T-helper 1 cell (primary cell): ENCODE measurements around the gene SEZ6.

Experiments used
- DNase-seq, 5 donors: peaks; one replicate each; pipeline ENCODE4 v3.0.0-alpha.2; 2012 to 2020

SEZ6 gene

GRCh38 chr17:29037739-29038084 lies 31.9 kb upstream of the SEZ6 start:
- no peak for DNase-seq

GRCh38 chr17:29036584-29036983 lies 30.8 kb upstream of the SEZ6 start:
- no peak for DNase-seq

GRCh38 chr17:29034510-29034909 lies 28.7 kb upstream of the SEZ6 start:
- no peak for DNase-seq

DNA sequence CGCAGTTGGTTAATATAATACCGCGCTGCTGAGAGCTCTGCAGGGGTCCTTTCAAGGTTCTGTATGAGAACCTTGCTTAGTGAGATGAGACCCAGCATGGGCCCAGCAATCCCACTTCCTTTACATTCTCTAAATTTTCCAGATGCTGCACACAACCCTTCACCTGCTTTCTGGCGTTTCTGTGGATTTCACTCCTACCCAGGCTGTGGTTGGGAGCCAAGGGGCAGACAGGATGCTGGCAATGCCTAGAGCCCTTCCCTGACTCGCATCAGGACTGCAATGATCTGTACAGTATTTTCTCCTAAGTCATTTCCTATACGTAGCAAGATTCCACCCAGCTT lies 27.0 kb upstream of the SEZ6 start:
- no peak for DNase-seq

- DNase-seq, result no peak
These were observed 26.4 kb upstream of the SEZ6 start for GRCh38 chr17:29032013-29032856.

DNA sequence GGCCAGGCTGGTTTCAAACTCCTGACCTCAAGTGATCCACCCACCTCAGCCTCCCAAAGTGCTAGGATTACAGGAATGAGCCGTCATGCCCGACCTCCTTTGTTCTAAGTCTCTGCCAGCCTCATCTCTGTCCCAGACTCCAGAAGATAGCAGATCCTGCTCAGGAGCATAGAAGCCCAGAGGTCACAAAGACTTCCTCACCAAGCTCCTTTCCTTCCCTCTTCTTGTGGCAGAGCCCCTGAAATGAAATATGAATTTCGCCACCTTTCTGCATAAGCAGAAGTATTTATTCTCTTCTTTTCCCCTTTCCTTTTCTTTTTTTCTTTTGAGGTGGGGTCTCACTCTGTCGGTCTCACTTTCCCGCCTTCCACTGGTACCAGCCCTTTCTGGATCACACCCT lies 25.7 kb upstream of the SEZ6 start:
- no peak for DNase-seq

DNA sequence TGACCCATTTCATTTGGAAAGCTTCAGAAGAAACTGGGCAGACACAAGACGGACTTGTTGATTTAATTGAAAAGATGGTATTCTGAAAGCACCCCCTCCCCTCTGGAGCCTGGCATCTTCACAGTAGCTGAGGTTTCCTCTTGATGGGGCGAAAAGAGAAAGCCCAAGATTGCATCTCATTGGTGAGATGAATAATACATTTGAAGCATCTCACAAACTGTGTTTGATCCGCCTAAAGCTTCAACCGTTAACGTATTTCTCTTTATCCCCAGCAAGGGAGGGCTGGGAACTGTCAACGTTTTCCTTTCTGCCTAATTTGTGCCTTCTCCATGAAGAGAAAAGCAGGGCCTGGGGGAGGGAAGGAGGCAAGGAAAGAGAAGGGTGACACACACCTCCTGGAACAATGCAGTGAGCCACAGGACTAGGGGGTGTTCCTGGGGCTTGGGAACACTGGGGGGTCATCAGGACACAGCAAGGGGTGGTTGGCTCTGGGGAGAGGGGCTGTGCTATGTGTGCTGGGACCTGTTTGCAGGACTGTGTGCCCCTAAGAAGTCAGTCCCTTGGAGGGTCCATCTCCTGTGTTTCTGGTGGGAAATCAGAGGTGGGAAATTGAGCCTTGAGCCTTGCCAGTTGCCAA lies 18.6 kb upstream of the SEZ6 start:
- DNase-seq, result no peak

GRCh38 chr17:29022074-29022473 lies 16.2 kb upstream of the SEZ6 start:
- DNase-seq, result no peak

DNA sequence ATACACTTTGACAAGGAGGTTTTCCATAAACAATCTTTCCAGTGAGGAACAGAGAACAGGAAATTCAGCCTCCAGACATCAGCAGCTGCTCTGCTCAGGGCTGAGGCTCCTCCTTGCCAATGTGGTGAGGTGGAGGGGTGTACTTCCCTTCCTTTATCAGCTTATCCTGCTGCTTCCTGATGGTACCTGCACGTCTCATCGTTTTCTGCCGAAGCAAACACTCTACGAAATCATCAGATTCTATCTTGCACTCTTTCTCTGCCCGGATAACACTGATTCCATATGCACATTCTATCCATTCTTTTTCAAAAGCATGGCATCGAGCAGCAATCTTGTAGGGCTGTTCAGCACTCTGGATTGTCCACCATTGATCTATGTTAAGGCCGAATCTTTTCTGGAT lies 15.4 kb upstream of the SEZ6 start:
- no peak for DNase-seq

GRCh38 chr17:29020576-29020975 lies 14.7 kb upstream of the SEZ6 start:
- DNase-seq, result no peak

DNA sequence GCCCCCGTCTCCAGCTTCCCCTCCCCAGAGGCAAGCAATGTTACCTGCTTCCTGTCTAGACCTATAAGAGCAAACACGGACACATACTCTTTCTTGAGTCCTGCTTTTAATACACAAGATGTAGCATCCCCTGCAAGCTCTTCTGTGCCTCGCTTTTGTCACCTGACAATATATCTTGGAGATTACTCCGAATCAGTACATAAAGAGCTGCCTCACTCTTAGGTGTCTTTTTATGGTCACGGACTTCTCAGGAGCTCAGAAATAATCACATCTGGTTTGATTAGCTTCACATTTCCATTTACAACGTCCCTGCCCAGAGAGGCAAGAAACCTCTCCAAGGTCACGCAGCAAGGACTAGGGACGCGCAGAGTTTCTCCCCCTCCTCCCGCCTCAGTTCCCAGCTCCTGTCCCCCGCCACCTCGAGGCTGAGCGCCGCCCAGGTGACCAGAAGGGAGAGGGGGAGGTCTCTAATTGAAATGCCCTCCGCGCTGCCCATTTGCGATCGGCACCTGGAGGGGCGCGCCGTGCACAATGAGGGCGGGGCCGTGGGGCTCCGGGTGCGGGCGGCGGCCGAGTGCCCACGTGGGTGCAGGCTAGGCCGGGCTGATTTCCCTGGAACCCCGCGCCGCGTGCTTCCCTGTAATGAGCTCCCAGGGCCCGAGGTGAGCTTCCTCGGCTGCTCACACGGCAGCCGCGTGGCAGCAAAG lies 13.8 kb upstream of the SEZ6 start:
- DNase-seq, result no peak

- no peak for DNase-seq
These were observed 13.1 kb upstream of the SEZ6 start for GRCh38 chr17:29018788-29019474.

DNA sequence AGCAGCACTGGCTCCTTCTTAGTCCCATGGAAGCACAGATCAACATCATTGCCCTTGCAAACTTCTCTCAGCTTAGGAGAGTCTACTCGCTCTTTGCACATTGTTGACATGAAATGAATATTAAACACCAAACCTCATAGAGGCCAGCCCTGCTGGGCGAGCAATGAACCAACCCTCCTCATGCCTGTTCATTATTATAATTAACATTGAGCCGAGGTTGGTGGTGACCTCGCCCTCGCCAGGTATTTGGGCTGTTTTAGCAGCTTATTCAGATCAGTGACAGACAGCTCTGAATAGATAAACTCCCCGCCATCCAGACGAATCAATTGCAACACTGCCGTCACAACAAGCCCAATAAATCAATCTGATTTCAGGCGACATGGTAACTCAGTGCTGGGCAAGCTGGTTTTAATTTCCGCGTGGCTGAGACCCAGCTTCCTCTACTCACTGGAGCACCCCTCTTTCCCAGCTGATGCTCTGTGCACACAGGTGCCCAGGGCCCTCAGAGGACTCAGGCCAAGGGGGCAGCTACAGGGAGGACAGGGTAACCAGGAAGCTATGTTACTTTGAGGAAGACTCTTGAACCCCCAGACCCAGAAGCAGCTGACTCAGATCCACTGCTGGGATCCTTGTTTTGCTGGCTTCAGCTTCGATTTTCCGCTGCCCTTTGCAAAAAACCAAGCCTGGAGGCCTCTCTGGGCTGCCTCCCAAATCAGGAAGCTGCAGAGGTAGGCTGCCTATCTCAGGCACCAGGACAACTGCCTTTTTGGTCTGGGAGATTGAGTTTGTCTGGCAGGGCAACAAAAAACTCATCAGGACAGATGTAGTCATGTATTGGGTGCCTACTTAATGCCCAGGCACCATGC lies 10.7 kb upstream of the SEZ6 start:
- no peak for DNase-seq

DNA sequence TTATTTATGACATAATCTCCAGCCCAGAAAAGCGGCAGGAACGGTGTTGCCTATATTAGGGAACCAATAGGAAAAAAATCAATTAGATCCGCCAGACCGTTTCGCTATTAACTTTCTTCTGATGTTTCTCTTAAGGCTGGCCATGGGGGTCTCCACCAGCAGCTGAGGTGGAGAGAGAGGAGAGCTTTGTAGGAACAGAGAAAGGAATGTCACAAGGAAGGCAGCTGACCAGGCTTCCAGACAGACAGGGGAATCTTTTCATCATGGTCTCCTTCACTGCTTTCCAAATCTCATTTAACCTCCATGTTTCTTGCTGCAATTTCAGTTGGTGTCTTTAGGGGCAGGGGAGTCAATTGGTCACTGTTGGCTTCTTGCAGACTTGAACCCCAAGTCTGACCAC lies 8.9 kb upstream of the SEZ6 start:
- DNase-seq, result no peak

- no peak for DNase-seq
These were observed 6.7 kb upstream of the SEZ6 start for GRCh38 chr17:29012535-29012934.

DNA sequence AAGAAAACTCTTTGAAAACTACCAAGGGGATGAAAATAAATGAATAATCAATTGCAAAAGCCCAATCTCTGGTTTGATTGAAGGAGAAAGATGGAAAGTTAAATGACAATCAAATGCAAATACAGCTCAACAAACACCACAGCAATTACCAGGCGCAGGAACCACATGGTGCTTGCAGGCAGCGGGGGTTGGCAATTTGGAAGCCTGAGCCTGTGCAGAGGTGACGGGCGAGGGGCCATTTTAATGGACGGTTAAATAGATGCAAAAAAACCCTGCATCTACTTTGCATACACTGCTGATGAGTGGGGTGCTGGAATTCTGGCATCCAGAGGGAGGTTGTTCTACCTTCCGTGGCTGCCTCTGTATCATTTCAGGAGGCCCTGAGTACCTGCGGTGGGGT lies 4.8 kb upstream of the SEZ6 start:
- DNase-seq, result no peak

DNA sequence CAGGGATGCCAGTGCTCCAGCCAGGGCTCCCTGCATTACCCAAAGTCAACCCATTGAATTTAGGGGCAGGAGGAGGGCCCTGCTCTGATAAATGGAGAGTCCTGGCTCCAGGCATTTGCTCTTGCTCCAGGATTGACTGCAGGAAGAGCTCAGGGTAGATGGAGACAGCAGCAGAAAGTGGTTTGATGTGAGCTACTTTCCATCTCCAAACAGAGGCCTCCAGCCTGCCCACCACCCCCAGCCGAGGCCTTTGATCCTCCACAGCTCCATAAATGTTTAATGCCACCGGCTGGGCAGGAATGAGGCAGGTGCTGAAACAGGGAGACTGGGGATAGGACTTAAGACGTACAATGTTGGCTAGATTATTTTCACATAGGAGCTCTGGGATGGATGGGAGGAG lies 4.3 kb upstream of the SEZ6 start:
- no peak for DNase-seq

- no peak for DNase-seq
These were observed 2.8 kb upstream of the SEZ6 start for GRCh38 chr17:29008591-29008990.

- DNase-seq, result no peak
These were observed 2.1 kb upstream of the SEZ6 start for GRCh38 chr17:29007860-29008455.

DNA sequence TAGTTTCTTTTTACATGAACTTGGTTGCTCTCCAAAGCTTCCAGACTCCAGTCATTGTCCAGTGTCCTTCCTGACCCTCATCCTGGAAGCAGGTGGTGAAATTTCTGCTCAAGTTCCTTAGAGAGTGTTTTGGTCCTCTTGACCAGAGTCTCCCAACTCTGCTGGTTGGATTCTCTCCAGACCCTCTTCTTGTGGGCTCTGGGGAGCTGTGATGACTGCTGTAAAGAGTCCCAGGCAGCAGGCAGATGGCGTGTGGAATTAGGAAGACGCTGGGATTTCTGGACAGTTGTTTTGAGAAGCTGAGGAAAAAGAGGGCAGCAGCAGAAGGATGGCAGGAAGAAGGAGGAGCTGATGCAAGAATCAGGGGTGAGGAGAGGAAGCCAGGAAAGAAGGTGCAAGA lies 1.6 kb upstream of the SEZ6 start:
- DNase-seq, result no peak

DNA sequence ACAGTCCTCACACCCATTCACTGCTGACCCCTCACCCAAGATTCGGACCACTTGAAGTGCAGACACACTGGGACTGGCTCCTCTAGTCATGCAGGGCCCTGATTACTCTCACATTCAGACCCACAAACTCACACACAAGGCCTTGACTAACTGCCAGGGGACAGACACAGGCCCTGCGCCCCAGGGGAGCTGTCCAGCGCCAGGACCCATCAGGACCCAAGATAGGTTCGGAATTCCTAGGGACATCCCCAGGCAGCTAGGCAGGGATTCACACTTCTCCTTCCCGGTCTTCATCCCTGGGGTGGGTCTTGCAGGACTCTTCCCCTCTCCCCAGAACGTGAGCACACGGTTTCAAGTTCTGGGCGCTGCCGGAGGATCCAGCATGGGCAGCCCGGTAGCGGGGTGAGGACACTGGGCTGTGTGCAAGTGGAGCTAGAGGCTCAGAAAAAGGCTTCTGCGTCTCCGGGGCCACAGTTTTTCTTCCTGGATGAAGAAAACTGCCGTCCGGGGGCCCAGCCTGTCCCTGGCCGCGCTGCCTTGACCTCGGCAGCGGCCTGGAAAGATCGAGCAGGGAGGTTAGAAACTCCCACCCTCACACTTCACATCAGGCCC lies 1.6 kb downstream of the SEZ6 start:
- no peak for DNase-seq

DNA sequence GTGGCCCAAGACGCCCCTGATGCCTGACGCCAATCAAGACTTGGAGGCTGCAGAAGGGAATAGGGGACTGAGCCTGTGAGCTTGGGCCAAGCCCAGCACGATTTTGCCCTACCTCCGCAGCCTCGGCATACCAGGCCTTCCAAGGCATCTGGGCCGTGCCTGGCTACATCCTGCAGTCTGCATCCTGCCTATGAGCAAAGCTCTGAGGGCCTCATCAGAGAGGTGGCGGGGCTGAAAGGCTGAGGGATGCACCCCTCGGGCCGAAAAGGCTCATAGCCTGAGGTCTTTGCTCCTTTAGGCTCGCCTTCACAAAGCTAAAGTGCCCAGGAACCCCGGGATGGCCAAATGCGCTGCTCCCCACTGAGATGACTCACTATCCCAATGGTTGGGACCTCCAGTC lies 2.5 kb downstream of the SEZ6 start:
- DNase-seq, result no peak
